ENCODE data around the gene MYO5C.
"Not testable (repeated sequence)": the region's sequence is repeated elsewhere in the genome, so short reads cannot be mapped to it uniquely, and the experiment has no call there.

Gene MYO5C

DNA sequence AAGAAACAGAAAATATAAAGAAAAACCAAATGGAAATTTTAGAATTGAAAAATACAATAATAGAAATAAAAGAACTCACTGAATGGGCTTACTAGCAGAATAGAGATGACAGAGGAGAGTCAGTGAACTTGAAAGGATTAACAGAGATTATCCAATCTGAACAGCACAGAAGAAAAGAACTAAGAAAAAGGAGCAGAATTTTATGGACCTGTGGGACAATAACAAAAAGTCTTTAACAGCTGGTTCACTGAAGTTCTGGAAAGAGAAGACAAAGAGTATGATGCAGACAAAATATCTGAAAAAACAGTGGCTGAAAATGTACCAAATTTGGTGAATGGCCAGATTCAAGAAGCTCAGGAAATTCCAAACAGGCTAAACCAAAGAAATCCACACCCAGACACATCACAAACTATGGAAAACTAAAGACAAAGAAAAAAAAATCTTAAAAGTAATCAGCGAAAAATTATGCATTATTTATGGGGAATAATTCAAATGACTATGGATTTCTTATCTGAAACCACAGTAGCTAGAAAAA, 94.7 kb downstream of the MYO5C start:
- no peak for DNase-seq

DNA sequence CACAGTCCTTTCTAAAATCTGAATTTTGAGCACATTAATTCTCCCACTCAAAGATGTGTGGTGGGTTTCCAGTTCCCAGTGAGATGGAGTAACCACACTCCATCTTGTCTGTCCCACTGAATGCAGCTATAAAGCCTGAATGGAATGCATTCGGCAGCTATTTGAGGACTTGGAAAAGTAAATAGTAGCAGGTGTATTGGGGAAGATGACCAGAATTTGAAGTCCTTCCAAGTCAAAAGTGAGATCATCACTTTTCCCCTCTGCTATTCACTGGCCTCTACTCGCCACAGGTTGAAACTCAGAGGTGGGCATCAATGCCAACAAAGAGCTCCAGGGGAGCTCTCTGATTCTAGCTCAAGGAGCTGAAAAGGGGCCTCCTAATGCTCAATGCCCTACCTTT, 96.3 kb downstream of the MYO5C start:
- no peak for DNase-seq

DNA sequence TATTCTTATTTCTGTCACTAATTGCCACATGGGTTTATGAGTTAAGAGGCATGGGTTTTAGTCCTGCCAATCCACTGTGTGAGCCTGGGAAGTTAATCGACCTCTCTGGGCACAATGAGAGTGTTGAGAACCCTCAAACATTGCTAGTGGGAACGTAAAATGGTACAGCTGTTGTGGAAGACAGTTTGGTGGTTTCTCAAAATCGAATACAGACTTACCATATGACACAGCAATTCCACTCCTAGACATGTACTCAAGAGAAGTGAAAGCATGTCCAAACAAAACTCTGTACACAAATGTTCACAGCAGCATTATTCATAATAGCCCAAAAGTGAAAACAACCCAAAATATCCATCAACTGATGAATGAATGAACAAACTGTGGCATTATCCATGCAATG, 98.7 kb downstream of the MYO5C start:
- no peak for DNase-seq

- no peak for DNase-seq
Measured at GRCh38 chr15:52193791-52194190, 101.8 kb downstream of the MYO5C start.

- DNase-seq: no peak
Measured at GRCh38 chr15:52193321-52193720, 102.3 kb downstream of the MYO5C start.

GRCh38 chr15:52191207-52191606, 104.4 kb downstream of the MYO5C start, which contains the start of gene GNB5:
GNB5 (minus strand) TSS chr15:52191392; CDS start chr15:52184676, 6,716 bp downstream.
- no peak for DNase-seq

DNA sequence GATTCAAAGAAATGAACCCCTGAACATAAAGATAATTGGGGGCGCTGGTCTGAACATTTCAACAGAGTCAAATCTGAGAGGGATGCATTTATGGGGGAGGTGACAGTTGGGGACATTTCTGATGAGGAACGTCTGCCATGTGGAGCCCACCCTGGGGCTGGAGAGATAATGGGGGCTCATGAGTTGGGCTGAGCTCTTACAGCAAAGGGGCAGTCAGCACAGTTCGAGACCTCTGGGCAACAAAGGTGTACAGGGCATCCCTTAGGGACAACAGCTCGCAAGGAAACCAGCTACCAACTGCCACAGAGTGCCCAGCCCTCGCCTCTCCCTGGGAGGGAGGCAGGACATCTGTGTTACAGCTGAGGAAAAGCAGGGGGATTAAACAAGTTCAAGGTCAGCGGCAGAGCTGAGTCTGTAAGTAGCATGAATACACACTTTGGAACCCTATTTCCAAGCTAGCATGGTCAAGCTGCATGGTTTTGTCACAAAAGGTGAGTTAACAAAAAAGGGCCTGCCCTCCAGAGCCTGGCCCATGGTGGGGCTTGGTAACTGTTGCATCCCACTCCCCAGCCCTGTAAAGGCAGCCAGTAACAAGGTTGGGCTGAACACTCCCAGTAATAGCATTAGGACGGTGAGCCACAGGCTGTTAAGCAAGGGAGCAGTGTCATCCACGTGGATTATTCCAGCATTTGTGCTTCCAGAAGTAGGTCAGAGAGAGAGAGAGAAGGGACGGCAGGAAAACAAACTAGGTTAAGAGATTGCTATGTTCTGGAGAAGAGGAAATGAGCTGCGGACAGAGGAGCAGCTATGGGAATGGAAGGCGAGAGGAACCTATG, 108.7 kb downstream of the MYO5C start:
- no peak for DNase-seq

DNA sequence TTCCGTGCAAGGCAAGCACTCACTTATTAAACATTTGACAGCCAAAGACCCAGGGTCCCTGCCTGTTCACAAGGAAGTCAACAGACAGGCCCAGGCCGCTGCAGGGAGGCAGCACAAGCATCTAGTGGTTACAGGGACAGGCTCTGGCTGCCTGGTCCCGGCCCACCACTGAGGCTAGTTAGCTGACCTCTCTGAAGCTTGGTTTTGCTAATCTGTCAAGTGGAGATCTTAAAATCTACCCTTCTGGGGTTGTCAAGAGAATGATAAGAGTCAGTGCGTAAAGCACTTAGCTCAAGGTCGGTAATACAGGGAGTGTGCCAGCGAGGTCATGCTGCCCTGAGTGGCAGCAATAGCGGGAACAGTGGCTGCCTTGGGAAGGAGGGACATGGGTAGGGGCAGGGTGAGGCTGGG, 110.4 kb downstream of the MYO5C start:
- no peak for DNase-seq

- DNase-seq: no peak
Measured at GRCh38 chr15:52184721-52185120, 110.9 kb downstream of the MYO5C start.

DNA sequence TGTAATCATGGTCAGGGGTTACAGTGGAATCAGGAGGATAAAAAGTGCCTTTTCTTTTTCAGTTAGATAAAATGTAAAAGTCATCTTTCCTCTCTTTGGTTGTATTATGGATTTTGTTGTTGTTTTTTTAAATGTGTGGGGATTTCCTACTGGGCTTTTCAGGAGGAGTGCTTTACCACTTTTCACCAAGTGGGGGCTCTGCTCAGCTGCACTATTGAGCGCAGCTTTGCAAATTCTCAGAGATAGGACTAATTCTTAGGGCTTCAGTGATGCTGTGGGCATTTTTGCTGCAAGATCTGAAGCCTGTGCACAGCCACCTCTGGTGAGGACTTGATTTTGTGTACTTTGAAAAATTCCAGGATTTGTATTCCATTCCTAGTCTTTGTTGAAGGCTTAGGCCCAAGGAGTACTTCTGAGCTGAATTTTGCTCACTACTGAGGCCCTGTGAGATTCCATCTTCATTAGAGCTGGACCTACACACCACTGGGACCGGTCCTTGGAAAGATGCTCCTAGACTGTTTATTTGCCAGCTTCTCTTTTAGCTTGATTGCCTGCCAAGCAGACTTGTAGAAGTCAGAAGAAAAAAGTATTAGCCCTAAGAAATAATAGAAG, 111.9 kb downstream of the MYO5C start:
- DNase-seq: no peak

- DNase-seq: no peak
Measured at GRCh38 chr15:52181938-52182780, 113.4 kb downstream of the MYO5C start.

DNA sequence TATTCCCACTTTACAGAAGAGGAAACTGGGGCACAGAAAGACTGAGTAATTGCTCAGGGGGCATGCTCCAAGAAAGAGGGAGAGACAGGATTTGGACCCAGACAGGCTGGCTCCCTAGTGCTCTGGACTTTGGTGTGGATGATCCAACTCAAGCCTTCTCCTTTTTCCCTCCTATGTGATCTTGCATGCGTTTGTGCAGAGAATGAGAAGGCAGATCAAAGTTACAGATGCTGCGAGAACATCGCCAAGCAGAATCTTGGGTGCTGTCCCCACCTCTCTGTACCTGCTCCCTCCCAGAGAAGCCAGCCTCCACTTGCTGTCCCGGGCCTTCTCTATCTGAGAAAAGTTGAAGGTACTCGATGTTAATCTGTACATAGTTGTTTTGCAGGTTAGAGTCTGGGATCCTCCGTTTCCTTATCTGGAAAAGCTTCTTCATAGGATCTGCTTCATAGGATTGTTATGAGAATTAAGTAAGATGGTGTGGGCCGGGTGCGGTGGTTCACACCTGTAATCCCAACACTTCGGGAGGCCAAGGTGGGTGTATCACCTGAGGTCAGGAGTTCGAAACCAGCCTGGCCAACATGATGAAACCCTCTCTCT, 114.7 kb downstream of the MYO5C start:
- DNase-seq: no peak

GRCh38 chr15:52180196-52180835, 115.3 kb downstream of the MYO5C start:
- no peak for DNase-seq

GRCh38 chr15:52179278-52180195, 116.1 kb downstream of the MYO5C start:
- DNase-seq: peak; percentile 76

GRCh38 chr15:52178765-52179164, 116.8 kb downstream of the MYO5C start:
- no peak for DNase-seq

- no peak for DNase-seq
Measured at GRCh38 chr15:52172869-52173268, 122.7 kb downstream of the MYO5C start.

- DNase-seq: no peak
Measured at GRCh38 chr15:52171807-52172206, 123.8 kb downstream of the MYO5C start.

GRCh38 chr15:52171386-52171785, 124.2 kb downstream of the MYO5C start:
- DNase-seq: no peak

DNA sequence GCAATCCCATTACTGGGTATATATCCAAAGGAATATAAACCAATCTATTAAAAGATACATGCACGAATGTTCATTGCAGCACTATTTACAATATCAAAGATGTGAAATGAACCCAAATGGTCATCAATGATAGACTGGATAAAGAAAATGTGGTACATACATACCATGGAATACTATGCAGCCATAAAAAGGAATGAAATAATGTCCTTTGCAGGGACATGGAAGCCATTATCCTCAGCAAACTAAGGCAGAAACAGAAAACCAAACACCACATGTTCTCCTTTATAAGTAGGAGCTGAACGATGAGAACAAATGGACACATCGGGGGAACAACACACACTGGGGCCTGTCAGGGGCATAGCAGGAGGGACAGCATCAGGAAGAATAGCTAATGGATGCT, 125.4 kb downstream of the MYO5C start:
- DNase-seq: not testable (repeated sequence)

DNA sequence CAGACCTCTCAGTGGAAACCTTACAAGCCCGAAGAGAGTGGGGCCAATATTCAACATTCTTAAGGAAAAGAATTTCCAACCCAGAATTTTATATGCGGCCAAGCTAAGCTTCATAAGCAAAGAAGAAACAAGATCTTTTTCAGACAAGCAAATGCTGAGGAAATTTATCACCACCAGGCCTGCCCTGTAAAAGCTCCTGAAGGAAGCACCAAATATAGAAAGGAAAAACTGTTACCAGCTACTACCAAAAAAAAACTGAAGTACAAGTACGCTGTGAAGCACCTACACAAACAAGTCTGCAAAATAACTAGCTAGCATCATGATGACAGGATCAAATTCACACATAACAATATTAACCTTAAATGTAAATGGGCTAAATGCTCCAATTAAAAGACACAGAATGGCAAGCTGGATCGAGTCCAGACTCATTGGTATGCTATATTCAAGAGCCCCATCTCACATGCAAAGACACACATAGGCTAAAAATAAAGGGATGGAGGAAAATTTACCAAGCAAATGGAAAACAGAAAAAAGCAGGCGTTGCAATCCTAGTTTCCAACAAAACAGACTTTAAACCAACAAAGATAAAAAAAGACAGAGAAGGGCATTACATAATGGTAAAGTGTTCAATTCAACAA, 130.0 kb downstream of the MYO5C start:
- DNase-seq: not testable (repeated sequence)
